GM18873 (cell line): Measurements from ENCODE around the gene NPHS1.

Experiments used
- ATAC-seq: cut with Tn5 transposase; IDR thresholded peaks from one replicate; pipeline ENCODE4 v1.9.1; 2021; ENCODE audit warnings: mild to moderate bottlenecking, moderate library complexity, moderate number of reproducible peaks; ENCODE audit not compliant: unreplicated experiment, low FRiP score

The NPHS1 gene

GRCh38 chr19:35776102-35776788, 76.1 kb downstream of the NPHS1 start:
- ATAC-seq: no peak
